ENCODE measurements around the gene RHCG.

RHCG gene

DNA sequence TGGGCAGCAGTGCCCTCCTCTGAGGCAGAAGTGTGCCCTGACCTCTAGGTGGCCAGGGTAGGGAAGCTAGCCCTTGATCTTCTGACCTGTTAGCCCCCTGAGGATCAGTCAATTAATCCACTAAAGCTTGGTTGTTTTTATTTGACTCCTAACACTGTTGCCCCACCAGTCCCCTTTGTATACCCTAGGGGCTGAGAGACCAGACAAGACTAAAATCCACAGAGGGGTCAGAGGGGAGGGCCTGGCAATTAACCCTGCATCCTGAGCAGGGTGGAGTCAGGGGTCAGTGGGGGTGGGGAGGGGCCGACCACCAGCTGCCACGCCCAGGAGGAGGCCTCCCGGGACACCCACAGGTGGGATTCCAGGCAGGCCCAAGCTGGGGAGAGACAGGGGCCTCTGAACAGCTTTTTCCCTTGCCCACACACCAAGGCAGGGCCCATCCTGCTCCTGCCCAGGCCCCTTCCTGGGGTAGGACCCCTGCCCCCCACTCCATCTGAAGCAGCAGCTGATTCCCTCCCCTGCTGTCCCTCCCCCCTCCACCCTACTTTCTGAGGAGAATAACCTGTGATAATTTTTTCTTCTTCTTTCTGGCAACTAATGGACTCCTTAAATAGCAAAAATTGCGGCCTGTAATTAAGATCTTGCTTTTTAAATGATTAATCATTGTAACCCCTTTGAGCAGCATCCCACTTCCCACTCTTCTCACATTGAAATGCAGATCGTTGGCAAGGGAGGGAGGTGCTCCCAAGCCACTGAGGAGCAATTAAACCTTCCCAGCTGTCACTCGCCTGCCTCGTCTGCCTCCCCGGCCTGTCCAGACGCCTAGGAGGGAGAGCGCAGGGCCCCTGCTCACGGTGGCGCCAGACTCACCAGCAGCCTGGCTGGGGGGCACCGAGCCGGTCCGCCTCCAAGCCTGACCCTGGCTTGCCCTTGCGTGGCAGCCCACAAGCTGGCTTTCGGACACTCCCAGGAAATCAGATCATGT is 51.9 kb downstream of the RHCG start:
- no peak for DNase-seq (ENCODE audit: low read depth)

DNA sequence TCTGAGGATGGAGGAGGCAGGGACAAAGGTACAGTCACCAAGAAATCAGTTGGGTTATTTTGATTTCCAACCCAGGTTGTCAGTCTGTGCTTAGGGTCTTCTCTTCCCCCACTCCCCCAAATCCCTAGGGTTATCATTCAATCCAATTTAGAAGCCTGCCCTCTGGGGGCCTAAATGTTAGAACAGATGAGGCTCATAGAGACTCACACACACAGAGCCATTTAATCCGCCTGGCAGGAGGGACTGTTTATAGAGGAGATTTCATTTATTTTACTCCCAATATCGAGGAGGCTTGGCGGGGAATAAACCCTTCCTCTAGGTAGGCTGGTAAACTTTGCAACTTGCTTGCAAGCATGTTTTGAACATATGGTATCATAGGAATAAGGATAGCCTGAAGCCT is 52.8 kb downstream of the RHCG start:
- no peak for DNase-seq (ENCODE audit: low read depth)

DNA sequence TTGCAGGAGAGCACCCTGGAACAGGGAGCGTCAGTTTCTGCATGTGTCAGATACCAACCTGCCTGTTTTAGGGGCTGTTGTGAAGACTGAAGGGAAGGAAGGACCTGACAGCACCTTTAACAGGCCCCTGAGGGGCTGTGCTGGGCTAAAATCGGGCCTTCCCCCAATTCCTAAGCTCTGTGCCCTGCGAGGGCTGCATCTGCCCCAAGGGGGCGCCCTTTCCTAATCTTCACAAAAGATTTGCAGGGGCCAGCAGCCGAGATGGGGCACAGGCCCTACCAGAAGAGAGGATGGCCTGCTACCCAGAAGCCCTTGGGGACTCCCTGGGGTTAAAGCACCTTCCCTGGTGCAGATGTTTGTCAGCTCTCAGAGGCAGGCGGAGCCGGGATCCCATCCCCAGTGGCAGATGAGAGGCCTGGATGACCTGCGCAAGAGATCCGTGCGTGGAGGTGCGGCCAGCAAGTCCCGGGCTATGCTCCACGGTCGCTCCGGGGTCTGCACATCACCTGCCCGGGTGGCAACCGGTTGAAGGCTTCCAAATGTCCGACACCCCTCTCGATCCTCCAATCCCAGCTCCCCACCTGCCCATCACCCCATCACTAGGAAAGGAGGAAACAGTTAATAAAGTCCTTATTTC is 53.6 kb downstream of the RHCG start:
- DNase-seq (ENCODE audit: low read depth), result peak; percentile 62

DNA sequence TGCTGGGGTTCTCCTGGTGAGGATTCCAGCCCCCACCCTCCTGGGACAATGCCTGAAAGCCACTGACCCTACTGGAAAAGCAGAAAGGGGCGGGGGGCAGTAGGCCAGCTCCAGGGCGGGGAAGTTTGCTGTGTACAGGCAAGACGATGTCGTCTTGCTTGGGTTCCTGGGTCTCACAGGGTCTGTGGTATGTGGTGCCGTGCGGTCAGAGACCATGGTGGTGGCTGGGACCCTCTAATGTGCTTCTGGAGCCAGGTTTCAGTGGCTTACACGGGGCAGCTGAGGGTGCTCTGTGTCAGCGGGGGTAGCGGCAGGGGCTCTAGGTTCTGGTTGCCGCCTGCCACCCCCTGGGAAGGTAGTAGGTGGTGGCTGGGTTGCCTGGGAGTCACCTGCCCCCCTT is 54.2 kb downstream of the RHCG start:
- DNase-seq (ENCODE audit: low read depth), result no peak

DNA sequence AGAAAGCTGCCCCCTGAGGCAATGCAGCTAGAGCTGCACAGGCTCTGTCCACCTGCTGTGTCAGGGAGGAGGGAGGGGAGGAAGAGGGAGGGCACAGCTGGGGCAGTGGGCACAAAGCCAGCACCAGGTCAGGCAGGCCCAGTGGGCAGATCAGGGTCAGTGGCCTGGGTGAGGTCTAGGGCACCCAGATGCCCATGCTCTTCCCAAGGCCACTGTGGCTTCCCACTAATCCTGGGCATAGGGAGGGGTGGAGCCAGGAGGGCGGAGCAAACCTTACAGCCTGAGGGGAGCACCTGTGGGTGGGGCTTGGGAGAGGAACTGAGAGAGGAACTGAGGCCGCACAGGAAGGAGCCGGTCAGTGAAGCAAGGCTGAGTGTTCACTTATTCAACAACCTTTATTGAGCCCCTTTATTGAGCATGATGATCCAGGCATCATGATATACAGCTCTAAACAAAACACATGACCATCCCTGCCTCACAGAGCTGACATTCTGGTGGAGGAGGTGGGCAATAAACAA is 55.0 kb downstream of the RHCG start:
- no peak for DNase-seq (ENCODE audit: low read depth)

DNA sequence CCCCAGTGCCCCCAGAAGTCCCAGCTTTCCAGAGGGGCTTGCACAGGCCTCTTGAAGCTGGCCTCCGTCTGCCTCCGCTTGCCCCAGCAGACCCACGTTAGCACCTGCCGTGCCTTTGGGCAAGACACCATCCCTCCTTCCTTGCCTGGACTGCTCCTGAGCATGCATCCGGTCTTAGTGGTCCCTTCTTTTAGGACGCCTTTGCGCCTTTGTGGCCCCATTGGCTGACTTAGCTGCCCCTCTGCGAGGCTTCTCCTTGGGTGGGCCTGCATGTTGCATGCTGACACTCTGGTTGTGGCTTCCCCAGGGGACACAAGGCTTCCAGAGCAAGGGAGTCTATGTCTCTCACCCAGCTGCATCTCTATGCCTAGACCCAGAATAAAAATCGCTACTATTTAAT is 56.6 kb downstream of the RHCG start:
- DNase-seq (ENCODE audit: low read depth), result no peak

DNA sequence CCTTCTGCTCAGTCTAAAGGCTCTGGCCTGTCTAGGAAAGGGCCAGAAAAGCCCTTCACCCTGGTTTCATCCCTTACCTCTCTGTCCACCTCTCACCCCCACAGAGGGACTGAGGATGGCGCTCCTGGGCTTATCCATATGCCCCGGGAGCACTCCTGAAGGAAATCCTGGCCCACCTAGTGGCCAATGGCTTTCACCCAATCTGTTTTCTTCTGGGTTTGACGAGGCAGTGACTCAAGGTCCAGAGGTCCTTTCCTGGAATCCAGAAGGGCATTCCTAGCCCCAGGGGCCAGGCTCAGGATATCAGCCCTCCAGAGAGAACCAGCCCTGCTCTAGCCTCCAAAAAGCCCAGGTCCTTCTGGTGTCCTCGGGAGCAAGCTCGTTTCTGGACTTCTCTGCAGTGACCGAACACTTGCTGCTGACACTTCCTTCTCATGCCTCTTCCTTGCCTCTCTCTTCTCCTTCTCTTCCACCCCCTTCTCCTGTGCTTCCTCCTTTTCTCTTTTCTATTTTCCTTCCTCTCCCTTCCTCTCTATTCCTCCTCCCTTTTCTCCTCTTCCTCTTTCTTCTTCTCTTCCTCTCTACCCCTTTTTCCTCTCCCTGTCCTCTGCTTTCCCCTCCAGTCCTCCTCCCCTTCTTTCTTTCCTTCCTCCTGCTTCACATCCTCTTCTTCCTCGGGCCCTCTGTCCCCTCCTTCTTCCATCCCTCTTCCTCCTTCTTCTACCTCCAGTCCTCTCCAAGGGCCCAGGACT is 59.6 kb downstream of the RHCG start:
- no peak for DNase-seq (ENCODE audit: low read depth)

DNA sequence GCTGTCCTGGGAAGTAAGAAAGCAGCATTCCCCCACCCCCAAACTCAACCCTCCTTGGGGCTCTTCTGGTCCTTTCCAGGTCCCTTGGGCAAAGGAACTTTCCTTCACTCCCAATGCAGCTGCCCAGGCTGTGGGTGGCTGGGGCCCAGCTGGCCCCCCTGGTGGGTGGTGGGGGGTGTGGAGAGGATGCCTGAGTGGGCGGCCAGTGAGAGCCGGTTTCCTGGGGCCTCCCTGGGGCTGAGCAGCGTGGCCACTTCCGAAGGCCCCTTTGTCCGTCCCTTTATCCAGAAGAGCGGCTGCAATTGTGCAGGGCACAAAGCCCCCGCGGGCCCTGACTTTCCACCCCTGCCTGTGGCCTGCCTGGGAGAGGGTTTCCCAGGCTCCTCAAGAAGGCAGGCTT is 61.0 kb downstream of the RHCG start:
- no peak for DNase-seq (ENCODE audit: low read depth)

DNA sequence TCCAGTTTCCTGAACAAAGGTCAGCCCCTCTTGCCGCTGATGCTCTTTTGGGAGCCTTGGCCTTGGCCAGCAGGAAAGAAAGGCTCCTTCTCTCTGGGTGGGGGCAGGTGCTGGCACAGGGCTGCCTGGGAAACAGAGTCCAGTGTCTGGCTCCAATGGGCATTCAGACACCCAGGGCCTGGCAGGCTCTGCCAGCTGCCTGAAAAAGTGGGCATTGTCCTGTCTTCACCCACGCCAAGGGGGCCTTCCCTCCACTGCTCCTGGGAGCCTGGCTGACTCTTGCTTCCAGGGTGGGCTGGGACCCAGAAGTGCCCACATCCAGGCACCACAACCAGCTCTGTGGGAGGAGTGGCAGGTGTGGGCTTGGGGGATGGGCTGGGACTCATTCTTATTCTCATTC is 62.7 kb downstream of the RHCG start:
- DNase-seq (ENCODE audit: low read depth), result no peak

DNA sequence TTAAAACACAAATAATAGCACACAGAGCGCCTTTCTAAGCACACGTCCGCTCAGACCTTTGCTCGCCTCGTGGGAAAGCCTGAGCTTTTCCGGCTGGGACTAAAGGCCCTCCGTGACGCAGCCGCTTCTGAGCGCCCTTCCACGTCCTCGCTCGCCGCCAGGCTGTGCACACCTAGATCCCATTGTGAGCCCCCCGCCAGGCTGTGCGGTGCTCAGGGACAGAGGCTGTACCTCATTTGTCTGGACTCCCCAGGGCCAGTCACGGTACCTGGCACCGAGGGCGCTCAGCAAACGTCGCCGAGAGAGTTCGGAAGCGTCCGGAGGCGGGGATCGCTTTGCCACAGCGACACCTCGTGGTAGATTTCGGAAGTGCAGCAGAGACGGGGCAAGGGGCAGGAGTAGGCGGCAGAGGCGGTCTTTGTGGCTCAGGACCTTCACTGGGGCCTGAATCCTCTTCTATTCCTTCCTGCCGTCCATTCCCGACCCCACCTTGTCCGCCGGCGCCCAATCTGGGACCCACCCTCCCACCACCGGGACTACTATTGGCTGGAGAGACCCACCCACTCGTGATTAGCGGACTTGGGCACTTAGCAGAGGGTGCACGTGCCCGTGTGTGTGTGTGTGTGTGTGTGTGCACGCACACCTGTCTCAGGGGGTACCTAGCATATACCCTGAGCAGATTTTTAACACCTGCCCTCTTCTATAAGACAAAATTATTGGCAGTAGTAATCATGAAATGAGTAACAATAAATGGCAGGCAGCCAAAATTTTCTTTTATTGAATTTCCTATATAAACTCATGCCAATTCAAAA is 65.6 kb downstream of the RHCG start:
- peak; percentile 87 for DNase-seq (ENCODE audit: low read depth)

DNA sequence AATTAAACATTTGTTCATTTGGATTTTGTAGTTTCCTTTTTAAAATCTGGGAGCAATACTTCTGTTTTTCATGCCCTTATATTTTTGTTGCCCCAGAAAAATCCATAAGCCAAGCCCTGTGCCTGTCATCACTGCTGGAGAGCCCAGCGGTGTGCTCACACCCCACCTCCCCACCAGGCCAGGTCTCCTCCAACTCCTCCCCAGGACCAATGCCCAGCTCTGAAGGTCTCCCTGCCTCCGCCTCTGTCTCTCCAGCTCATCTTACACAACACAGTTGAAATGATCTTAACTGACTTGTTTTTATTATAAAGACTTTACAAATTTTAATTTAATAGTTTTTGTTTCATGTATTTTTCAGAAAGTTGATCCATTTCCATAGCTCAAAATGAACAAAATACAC is 66.4 kb downstream of the RHCG start:
- DNase-seq (ENCODE audit: low read depth), result no peak

DNA sequence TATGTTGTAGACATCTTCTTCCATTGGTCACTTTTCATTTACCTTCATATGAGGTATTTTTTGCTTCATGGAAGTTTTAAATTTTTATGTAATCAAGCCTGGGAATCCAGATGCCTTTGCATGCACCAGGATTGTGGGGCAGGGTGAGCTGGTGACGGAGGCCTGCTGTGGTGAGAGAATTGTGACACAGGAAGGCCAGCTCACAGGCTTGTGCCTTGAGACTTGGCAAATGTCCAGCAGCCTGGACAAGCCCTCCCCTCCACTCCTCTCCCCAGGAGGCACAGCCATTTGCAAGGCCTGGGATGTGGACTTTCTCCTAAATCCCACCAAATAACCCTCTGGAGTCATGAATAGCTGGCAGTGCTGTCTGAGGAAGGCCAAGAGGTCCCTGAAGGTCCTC is 67.4 kb downstream of the RHCG start:
- DNase-seq (ENCODE audit: low read depth), result no peak

DNA sequence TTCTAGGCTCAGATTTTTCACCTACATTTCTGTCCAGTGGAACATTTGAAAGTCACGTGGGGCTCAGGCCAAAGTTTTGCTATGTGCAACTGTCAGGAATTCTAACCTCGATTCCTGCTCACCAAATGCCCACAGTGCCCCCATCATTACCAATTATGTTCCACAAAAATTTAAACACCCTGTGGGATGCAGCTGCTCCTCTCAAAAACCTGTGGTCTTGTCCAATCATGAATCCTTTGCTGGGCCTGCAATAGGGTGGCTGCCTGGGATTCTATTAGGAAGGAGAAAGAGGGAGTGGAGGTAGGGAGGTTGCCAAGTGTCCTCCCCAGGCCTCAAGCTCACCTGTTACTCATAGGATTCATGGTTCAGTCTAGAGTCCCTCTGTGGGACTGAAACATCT is 68.1 kb downstream of the RHCG start:
- no peak for DNase-seq (ENCODE audit: low read depth)

DNA sequence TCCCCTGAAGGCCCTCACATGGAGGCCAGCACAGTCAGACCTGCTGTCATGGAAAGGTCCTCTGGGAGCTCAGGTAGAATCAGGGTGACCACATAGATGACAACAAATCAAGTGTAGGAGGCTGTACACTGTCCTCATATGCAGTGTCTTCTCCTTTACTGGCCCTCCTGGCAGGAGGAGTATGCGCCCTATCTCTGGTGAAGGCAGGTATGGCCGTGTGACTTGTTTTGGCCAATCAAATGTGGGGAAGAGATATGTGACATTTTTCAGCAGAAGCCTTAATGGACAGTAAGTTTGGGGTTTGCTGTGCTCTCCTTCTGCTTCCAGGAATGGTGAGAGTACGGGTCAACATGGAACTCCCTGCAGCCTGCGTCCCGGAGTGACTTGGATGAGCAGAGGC is 69.9 kb downstream of the RHCG start:
- no peak for DNase-seq (ENCODE audit: low read depth)

DNA sequence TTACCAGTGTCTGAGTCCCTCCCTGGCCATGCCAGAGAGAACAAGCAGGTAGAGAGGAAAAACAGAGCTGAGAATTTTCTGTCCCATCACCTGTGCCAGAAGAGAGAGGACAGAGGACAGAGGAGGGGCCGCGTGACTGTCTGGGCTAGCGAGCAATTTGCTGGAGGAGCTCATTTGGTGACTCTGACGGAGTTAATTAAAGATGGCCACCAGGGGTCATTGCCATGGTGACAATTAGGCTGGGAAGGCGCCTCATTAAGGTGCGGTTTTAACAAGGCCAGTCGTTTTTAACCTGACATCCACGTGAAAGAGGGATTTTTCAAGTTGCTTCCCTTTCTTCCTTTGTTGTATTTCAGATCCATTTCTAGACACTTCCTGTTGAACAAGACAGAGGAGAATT is 72.4 kb downstream of the RHCG start:
- no peak for DNase-seq (ENCODE audit: low read depth)

Measured in activated T-cell treated with anti-CD3 and anti-CD28 coated beads for 48 hours (primary cell).